Gastroesophageal sphincter (tissue), 3 donors: Measurements from ENCODE around the gene AGBL4.

Experiments
- CTCF ChIP-seq, 4 experiments: fragments of 200-600 bp in 2 of 4; fragments of 450-650 bp in 2 of 4; sonication (generic) in 1 of 4; IDR thresholded peaks; one replicate each; pipeline ENCODE4 v1.5.1; 2017 to 2019; ENCODE audit warnings: antibody characterized with exemption in 4 of 4, mild to moderate bottlenecking in 2 of 4, moderate library complexity in 2 of 4
- EP300 ChIP-seq: sonication (generic); formaldehyde crosslinking; IDR thresholded peaks from one replicate; pipeline ENCODE4 v1.6.1; 2017; ENCODE audit warnings: antibody characterized with exemption, mild to moderate bottlenecking
- POLR2A ChIP-seq, 2 donors: fragments of 450-650 bp; IDR thresholded peaks; one replicate each; pipeline ENCODE4 v1.6.1; 2017; ENCODE audit warnings: antibody characterized with exemption in 2 of 2, mild to moderate bottlenecking in 2 of 2, moderate library complexity in 1 of 2

DNA sequence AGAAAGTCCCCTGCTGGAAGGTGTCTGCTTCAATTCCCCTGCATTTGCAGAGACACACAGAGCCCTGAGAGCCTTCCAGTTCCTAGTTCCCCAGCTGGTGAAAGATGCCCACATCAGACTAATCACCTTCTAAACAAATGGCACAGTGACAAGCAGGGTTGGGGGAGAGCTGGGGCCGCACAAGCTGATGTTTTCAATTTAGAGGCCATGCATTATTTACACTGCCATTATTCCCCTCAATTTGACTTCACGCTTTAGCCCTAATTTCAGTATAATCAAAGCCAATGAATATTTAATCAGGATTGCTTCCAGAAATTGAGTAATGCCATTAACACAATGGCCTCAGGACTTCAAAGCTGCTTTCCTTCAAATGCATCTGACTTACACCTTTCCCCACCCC, 1328.6 kb downstream of the AGBL4 start:
- TF ChIP-seq POLR2A (IDR thresholded peaks at IDR 0.05) (no peak), CTCF (IDR thresholded peaks at IDR 0.05) (no peak), EP300 (no peak)
